ENCODE results near the gene SLC16A11.
A peak's percentile ranks its signal among the peaks of the same experiment; 100 is the strongest.

SLC16A11 gene

GRCh38 chr17:7041607-7042500 is 2.0 kb downstream of the SLC16A11 start:
- TF ChIP-seq, protein P1, sequence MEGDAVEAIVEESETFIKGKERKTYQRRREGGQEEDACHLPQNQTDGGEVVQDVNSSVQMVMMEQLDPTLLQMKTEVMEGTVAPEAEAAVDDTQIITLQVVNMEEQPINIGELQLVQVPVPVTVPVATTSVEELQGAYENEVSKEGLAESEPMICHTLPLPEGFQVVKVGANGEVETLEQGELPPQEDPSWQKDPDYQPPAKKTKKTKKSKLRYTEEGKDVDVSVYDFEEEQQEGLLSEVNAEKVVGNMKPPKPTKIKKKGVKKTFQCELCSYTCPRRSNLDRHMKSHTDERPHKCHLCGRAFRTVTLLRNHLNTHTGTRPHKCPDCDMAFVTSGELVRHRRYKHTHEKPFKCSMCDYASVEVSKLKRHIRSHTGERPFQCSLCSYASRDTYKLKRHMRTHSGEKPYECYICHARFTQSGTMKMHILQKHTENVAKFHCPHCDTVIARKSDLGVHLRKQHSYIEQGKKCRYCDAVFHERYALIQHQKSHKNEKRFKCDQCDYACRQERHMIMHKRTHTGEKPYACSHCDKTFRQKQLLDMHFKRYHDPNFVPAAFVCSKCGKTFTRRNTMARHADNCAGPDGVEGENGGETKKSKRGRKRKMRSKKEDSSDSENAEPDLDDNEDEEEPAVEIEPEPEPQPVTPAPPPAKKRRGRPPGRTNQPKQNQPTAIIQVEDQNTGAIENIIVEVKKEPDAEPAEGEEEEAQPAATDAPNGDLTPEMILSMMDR (conservative IDR thresholded peaks at IDR 0.05; ENCODE audit: low read depth, low read length) = no peak
- H3K4me3 ChIP-seq (ENCODE audit: low read length) = no peak overlapping the region
- DNase-seq (ENCODE audit: low read depth) = no peak

DNA sequence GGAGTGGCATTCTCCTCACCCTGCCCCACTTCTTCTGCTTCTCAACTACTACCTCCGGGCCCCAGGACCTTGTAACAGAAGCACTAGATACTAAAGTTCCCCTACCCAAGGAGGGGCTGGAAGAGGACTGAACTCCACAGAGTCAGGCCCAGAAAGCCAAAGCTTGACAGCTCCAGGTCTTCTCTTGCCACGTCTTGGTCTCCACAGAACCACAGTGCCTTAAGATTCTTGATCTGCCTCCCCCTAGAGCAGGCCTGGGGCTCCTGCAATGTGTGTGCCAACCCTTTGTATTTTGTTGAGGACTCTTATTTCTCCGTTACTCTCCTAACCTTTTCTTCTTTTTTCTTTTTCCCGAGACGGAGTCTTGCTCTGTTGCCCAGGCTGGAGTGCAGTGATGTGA is 4.1 kb downstream of the SLC16A11 start:
- H3K4me3 ChIP-seq (ENCODE audit: low read length) = no peak overlapping the region
- DNase-seq (ENCODE audit: low read depth) = no peak
- TF ChIP-seq, protein P1 (conservative IDR thresholded peaks at IDR 0.05; ENCODE audit: low read depth, low read length) = no peak

DNA sequence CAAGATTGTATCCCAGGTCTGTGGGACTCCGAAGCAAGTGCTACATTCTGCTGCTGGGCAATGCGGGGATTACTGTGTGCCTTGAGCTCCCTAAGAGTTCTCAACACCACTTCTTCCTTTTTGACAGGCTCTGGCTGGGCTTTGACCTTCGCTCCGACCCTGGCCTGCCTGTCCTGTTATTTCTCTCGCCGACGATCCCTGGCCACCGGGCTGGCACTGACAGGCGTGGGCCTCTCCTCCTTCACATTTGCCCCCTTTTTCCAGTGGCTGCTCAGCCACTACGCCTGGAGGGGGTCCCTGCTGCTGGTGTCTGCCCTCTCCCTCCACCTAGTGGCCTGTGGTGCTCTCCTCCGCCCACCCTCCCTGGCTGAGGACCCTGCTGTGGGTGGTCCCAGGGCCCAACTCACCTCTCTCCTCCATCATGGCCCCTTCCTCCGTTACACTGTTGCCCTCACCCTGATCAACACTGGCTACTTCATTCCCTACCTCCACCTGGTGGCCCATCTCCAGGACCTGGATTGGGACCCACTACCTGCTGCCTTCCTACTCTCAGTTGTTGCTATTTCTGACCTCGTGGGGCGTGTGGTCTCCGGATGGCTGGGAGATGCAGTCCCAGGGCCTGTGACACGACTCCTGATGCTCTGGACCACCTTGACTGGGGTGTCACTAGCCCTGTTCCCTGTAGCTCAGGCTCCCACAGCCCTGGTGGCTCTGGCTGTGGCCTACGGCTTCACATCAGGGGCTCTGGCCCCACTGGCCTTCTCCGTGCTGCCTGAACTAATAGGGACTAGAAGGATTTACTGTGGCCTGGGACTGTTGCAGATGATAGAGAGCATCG is 5.6 kb downstream of the SLC16A11 start:
- TF ChIP-seq, protein P1 (conservative IDR thresholded peaks at IDR 0.05; ENCODE audit: low read depth, low read length) = no peak
- H3K4me3 ChIP-seq (ENCODE audit: low read length) = no peak overlapping the region
- no peak for DNase-seq (ENCODE audit: low read depth)

DNA sequence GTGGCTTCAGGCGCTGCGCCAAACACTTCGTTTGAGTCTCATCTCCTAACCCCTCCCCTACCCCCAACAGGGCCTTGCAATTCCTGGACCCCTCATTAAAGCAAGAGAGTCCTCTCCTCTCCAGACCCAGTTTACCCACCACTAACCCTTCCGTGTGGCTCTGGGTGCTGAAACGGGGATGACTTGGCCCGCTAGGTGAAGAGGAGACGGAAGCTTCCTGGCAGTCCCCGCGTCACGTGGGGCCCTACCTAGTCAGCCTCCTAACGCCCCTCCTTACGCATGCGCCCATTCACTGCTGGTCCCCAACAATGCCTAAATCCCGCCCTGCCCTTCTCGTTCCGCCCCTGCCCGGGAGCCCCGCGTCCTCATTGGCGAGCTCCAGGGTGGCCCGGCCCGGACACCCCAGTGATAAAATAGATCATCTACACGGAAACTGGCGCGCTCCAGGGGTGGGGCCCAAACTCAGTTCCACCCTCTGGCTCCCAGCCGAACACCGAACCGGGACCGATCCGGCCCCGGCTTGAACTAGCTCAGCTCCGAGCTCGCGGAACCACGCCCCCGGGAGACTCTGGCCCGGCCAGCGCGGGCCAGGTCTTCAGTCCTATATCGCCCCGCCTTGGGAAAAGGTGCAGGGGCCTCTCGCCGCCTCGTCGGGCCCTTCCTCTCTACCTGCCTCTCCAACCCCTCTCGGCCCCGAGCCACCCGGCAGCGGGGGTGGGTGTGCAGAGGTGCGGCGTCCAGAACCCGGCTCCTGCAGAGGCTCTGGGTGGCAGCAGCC is 8.1 kb downstream of the SLC16A11 start, which contains the start of gene SLC16A13:
SLC16A13 (plus strand) TSS at position 425 of the 778 bp plus-strand sequence. CDS start 368 bp downstream, outside the sequence.
- TF ChIP-seq, protein P1 (conservative IDR thresholded peaks at IDR 0.05; ENCODE audit: low read depth, low read length) = no peak
- peak within 1 kb of the TSS; percentile 81 for H3K4me3 ChIP-seq (ENCODE audit: low read length)
- DNase-seq (ENCODE audit: low read depth) = peak; percentile 63

DNA sequence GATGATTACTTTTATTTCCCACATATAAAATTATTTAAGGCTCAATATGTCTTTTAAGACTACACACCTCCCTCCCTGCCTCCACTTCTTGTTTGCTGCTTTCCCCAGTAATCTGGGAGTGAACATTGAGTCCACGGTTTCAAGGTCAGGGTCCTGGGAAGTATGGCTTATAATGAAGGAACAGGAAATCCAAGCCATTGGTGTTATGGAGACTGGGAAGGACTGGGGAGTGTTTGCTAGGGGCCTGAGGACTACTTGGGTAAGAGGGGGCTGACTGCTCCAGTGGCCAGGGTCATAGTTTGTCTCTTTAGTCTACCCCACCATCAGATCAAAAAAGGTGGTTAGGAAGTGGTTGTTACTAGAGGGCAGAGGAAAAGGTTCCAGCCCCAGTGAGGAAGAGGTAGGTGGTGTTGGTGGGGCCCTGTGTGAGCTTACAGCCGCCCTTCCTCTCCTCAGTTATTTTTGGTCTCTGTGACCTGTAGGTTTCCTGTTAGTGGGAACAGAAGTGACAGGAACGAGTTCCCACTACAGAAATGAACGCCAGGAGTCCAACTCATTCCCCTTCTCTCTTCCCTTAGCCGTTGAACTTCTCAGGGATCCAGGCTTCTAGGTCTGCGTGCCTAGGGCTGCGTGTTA is 8.8 kb downstream of the SLC16A11 start:
- TF ChIP-seq, protein P1 (conservative IDR thresholded peaks at IDR 0.05; ENCODE audit: low read depth, low read length) = no peak
- no peak for DNase-seq (ENCODE audit: low read depth)
- peak overlapping the region; percentile 81 for H3K4me3 ChIP-seq (ENCODE audit: low read length)

- TF ChIP-seq, protein P1 (conservative IDR thresholded peaks at IDR 0.05; ENCODE audit: low read depth, low read length) = no peak
- DNase-seq (ENCODE audit: low read depth) = no peak
- no peak overlapping the region for H3K4me3 ChIP-seq (ENCODE audit: low read length)
Measured at GRCh38 chr17:7029659-7030058, 14.2 kb downstream of the SLC16A11 start.
